GM12891 (cell line): ENCODE data around the gene PEX19.
"Not testable (repeated sequence)": the region's sequence is repeated elsewhere in the genome, so short reads cannot be mapped to it uniquely, and the experiment has no call there.

Experiments
- DNase-seq: peaks from one replicate; pipeline ENCODE4 v3.0.0; 2011; ENCODE audit warnings: low spot score; ENCODE audit not compliant: insufficient read length
- FAIRE-seq: peaks from 2 replicates; lab custom pipeline; 2011; peaks lifted over from hg19 to GRCh38; lab: Jason Lieb, UNC
- PAX5 ChIP-seq: IDR thresholded peaks from 2 replicates; pipeline ENCODE4 v1.6.1; 2011; ENCODE audit warnings: low read length, moderate library complexity, mild to moderate bottlenecking; ENCODE audit not compliant: insufficient read depth, severe bottlenecking
- POLR2A ChIP-seq: IDR thresholded peaks from 2 replicates; pipeline ENCODE4 v1.6.1; 2011; ENCODE audit warnings: low read depth, low read length, control low read depth
- POLR2AphosphoS5 ChIP-seq: IDR thresholded peaks from 2 replicates; pipeline ENCODE4 v1.6.1; 2011; ENCODE audit warnings: low read depth, low read length, control low read depth
- POU2F2 ChIP-seq: IDR thresholded peaks from 2 replicates; pipeline ENCODE4 v1.6.1; 2011; ENCODE audit warnings: low read depth, mild to moderate bottlenecking, control low read depth, low read length, moderate library complexity
- SPI1 ChIP-seq: IDR thresholded peaks from 2 replicates; pipeline ENCODE4 v1.6.1; 2011; ENCODE audit warnings: low read depth, low read length, control low read depth
- TAF1 ChIP-seq: IDR thresholded peaks from 2 replicates; pipeline ENCODE4 v1.6.1; 2011; ENCODE audit warnings: low read depth, low read length, control low read depth

Gene PEX19

DNA sequence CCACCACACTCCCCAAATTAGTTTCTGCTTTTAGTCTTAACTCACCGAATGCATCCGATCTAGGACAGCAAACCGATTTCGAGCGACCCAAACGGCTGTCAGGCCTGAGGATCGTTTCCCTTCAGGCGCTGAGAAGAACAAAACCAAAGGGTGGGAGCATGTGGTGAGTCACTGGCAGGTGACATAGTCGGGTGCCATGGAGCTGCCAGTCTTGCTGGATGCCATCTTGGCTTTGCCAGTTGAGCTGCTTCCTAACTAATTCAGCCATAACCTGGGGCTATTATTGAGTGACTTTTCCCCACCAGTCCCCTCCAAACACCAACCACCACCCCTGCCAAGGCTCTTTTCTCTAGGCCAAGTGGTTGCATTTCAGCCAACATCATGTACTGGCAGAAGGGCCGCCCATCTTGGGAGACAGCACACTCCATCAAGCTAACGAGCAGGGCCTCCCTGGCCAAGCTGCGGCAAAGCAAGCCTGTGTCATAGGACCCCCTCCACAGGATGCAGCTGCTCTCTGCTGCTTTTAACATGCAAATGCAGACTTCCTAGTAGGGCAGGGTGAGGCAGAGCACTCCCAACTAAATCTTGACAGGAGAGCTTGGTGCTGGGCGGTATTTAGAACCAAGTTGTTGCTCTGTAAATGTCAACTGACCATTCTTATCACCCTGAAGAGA lies 22.3 kb upstream of the PEX19 start:
- FAIRE-seq: no peak

DNA sequence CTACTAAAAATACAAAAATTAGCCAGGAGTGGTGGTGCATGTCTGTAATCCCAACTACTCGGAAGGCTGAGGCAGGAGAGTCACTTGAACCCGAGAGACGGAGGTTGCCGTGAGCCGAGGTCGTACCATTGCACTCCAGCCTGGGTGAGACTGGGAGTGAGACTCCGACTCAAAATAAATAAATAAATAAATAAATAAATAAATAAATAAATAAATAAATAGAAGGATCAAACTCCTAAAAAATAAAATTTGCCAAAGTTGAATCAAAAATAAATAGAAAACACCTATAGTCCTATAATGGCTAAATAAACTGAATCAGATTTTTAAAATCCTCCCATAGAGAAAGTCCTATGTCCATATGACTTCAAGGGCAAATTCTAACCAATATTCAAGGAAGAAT lies 15.2 kb upstream of the PEX19 start:
- FAIRE-seq (no peak), DNase-seq (no peak)
- TF ChIP-seq PAX5: no peak
- no peak for TF ChIP-seq POLR2AphosphoS5

More for the DNA sequence above, 22.3 kb upstream of the PEX19 start:
- no peak for DNase-seq
- TF ChIP-seq POLR2AphosphoS5 (no peak), POLR2A (no peak), TAF1 (no peak), SPI1 (no peak), PAX5 (no peak), POU2F2 (no peak)

DNA sequence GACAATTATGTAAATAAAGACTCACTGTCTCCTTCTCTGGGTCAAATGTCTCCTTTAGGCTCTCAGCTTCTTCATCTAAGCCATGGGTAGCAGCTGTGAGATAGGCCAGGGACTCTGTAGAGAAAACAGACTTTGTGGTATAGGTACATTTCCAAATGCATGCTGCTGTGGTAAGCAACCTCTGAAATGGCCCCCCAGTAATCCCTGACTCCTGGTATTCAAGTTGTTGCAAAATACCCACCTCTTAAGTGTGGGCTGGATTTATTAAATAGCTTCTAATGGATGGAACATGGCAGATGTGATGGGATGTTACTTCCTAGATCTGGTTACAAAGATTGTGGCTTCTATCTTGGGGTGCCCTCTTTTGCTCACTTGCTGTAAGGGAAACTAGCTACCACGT lies 11.1 kb upstream of the PEX19 start:
- DNase-seq (no peak), FAIRE-seq (no peak)
- TF ChIP-seq PAX5 (no peak), POLR2A (no peak), TAF1 (no peak), POLR2AphosphoS5 (no peak), POU2F2 (no peak), SPI1 (no peak)

DNA sequence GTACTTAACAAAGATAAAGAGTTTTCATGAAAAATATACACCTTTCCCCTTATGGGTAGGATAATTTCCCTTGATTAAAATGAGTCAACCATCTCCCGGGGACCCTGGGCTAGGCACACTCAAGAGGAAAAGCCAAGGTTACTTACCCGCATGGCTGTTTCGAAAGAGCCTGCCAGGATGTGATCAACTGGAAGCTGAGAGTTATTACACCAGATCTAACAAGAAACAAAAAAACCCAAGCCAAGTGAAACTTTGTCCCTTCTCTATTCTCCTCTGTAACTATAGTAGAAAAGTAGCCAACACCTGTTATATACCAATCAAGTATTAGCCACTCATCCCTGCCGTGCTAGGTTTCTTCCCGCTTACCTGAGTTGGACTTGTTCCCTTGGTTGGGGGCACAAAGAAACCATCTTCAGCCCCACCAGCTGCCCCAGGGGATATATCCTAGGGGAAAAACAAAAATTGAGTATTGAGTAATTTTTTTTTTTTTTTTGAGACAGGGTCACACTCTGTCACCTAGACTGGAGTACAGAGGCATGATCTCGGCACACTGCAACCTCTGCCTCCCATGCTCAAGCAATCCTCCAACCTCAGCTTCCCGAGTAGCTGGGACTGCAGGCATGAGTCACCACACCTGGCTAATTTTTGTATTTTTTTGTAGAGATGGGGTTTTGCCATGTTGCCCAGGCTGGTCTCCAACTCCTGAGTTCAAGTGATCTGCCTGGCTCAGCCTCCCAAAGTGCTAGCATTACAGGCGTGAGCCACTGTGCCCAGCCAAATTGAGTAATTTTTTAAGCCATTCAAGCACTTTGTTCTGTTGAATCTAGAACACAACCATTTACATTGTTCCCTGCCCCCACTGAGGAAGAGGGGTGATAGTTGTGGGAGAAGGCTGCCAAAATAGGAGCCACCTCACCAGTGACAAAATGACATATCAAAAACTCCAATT lies 8.4 kb upstream of the PEX19 start:
- DNase-seq (no peak), FAIRE-seq (no peak)
- TF ChIP-seq POLR2A (no peak), TAF1 (no peak), PAX5 (no peak), POU2F2 (no peak), SPI1 (no peak), POLR2AphosphoS5 (no peak)

DNA sequence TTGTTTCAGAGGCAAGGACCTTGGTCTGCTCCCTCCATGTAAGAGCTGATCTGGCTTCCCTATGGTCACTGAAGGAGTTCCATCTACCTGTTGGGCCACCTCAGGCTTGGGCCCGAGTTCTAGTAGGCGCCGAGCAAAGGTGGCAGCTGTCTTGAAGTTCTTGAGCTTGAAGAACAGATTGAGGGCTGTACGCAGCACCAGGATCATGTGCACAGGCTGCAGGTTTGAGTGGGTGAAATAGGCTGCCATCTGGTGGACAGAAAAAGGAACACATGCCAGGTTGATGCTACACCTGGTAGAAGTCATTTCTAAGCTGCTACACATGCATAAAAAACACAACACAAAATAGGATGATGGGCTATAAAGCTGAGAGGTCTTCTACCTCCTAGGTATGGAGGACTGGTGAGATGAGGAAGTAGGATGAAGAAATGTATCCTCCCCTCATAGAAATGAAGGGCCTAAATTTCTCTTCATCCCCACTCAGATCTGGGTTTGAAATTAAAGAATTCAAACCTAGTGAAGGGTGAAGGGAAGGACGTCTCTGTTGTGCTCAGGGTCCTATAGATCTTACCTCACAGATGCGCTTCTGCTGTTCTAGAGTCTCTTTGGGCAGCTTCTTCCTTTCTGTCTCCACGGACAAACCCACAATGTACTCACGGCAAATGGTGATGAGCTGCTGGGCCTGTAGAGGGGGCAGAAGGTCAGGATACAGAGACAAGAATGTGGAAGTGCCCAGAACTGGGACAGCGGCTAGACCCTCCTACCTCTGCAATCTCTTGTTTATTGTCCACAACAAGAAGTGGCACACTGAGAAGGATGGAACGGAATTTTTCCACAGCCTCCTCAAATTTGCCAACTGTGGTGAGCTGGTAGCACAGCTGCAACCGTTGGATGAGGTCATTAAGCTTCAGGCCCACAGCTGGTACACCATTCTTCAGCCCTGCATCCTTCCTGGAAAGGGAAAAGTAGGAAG lies 6.6 kb upstream of the PEX19 start:
- peak; percentile 37 for DNase-seq
- FAIRE-seq: peak; percentile 98
- TF ChIP-seq POLR2AphosphoS5 (no peak), POLR2A (no peak), SPI1 (no peak), POU2F2 (0 out of 2 replicates have a peak, but pooled peaks have one; percentile 32)

DNA sequence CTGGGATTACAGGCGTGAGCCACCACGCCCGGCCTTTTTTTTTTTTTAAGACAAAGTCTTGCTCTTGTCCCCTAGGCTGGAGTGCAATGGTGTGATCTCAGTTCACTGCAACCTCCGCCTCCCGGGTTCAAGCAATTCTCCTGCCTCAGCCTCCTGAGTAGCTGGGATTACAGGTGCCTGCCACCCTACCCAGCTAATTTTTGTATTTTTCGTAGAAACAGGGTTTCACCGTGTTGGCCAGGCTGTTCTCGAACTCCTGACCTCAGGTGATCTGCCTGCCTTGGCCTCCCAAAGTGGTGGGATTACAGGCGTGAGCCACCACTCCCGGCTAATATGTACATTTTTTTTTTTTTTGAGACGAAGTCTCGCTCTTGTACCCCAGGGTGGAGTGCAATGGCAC lies 2.8 kb upstream of the PEX19 start:
- not testable (repeated sequence) for DNase-seq, FAIRE-seq

DNA sequence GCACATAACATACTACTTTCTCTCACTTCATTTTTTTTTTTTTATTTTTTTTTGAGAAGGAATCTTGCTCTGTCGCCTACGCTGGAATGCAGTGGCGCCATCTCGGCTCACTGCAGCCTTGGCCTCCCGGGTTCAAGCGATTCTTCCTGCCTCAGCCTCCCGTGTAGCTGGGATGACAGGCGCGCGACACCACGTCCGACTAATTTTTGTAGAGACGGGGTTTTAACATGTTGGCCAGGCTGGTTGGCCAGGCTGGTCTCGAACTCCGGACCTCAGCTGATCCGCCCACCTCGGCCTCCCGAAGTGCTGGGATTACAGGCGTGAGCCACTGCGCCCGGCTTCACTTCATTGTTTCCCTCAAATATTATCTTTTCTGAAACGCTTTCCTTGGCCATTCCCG lies 573 bp upstream of the PEX19 start:
- TF ChIP-seq PAX5 (no peak), POLR2A (no peak), POLR2AphosphoS5 (no peak), TAF1 (no peak), POU2F2 (no peak), SPI1 (no peak)
- DNase-seq (no peak), FAIRE-seq (no peak)

DNA sequence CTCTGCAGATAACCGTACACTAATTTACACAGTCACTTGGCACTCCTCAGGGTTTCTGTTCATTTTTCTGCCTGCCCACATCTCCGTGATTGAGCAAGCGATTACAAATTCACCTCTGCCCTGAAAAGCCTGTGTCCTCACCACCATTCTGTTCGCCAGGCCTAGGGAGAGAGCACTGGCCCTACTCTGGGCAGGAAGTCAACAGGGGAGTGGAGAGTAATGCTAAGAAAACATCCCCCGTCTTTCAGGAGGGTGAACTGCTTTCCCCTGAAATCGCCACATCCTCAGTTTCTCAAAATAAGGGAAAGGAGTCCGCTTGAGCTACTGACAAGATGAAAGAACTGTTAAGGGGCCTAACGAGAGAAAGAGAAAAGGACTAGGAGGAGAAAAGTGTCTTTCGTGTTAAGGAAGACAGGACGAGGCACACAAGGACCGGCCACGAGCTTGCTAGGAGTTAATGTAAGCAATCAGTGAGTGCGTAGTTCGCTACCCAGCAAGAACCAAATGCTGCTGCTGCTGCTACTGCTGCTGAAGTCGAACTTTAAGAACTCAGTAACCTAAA lies 632 bp downstream of the PEX19 start:
- FAIRE-seq (no peak), DNase-seq (peak; percentile 23)
- TF ChIP-seq POU2F2: no peak
- TF ChIP-seq SPI1: no peak
- no peak for TF ChIP-seq POLR2AphosphoS5
- no peak for TF ChIP-seq PAX5
- no peak; the same call in 1 of the 2 replicates for TF ChIP-seq POLR2A
- no peak for TF ChIP-seq TAF1

DNA sequence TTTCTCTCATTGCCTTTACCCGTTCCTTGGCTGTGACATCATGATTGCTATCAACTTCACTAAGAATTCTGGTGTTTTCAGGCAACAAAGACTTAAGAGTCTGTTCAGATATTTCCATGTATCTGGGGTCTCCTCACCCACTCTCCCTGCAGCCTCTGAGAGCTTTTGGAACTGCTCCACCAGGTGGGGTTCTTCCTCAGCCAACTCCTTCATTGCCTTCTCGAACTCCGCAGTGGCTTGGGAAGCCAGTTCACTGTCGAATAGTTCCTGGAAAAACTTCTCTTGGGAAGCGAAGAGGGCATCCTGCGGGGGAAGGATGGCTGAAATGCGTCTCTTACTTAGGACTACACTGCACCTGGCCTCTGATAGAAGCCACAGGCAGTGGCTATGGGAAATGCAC lies 2.1 kb downstream of the PEX19 start:
- FAIRE-seq: no peak
- TF ChIP-seq POU2F2 (no peak), TAF1 (no peak), POLR2AphosphoS5 (no peak), SPI1 (no peak), PAX5 (no peak), POLR2A (no peak)
- DNase-seq: no peak

DNA sequence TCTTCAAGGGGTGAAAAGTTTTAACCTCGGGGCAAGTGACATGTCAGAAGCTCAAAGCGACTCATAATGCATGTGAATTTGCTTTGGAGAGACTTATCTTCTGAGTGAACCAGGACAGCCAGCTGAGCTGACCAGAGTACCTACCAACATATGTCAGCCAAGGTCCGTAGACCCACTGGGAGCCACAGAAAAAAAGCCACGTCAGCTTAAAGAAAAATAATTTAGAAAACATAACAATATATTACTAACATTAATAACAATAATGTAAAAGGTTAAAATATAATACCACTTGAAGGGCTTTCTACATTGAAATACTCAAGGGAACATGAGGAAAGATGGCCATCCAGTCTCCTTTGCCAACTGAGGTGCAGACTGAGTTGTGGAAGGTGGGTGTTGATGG lies 6.9 kb downstream of the PEX19 start:
- TF ChIP-seq POLR2AphosphoS5 (no peak), TAF1 (no peak)
- FAIRE-seq: no peak
- no peak for DNase-seq
